Omental fat pad (tissue), 4 donors: ENCODE results near the gene NME4. TPM values are rescaled to one million over a fixed set of nuclear protein-coding genes. Genes with fewer than 3 reads are reported as not detected.
A peak's percentile ranks its signal among the peaks of the same experiment; 100 is the strongest.

Source experiments
- ATAC-seq: fragments of 150-250 bp; one replicate; pipeline ENCODE4 v1.9.1; 2016; ENCODE audit warnings: mild to moderate bottlenecking, moderate library complexity; ENCODE audit not compliant: low FRiP score
- DNase-seq: peaks from one replicate; pipeline ENCODE4 v3.0.0-alpha.2; 2019; ENCODE audit warnings: low spot score
- CTCF ChIP-seq, 3 donors: fragments of 450-650 bp; IDR thresholded peaks; one replicate each; pipeline ENCODE4 v1.5.1; 2016 to 2017; ENCODE audit warnings: antibody characterized with exemption in 3 of 3, mild to moderate bottlenecking in 3 of 3, moderate library complexity in 2 of 3
- total RNA-seq, 4 donors: library from RNA; depleted of rRNA; stranded (reverse); fragments of >200 nt; gene quantifications; one replicate each; pipeline ENCODE4 v1.1.0, GENCODE V29; 2016

The NME4 gene
- total RNA-seq, 4 donors from 2014 or later = 49.5 to 115 (median 79.3) TPM

DNA sequence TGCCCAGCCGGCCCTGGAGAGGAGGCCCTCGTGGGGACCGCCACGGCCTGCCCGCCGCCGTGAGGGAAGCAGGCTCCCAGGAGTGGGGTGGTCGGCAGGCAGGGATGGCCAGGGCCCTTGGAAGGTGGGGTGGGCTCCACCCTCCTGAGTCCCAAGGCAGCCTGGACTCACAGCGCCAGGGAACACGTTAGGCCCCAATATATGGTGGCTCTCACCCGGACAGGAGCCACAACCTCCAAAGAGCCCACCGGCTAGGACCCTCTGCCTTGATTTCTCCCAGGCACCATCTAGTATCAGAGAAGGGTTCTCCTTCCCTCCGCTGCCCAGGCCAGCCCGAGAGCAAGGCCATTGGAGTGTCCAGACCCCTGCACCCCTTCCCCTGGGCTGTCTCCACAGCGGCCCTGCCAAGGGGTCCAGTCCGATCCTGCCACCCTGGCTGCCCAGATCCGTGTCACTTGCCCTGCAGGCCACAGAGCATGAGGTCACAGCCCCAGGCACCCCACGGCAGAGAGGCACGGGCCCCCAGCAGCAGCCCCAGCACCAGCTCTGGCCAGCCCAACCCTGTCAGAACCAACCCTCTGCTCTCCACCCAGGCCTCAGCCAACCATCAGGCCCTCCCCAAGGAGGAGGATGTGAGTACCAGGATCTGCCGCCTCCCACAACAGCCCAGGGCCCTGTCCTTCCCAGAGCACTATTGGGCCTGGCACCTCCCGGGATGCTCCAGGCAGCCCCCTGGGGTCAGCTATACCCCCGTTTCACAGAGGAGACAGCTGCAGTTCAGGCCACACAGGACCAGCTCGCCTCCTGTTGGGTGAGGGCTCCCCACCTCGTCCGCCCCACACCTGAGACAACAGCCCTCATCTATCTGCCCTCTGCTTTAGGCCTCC, 43.4 kb upstream of the NME4 start:
- ATAC-seq = peak; percentile 2
- no peak for TF ChIP-seq CTCF (IDR thresholded peaks at IDR 0.05)
- no peak for DNase-seq

- DNase-seq = no peak
- no peak for TF ChIP-seq CTCF (IDR thresholded peaks at IDR 0.05)
- ATAC-seq = no peak
Measured at GRCh38 chr16:354291-354881, 42.6 kb upstream of the NME4 start.

GRCh38 chr16:354971-355461, 42.0 kb upstream of the NME4 start:
- no peak for DNase-seq
- no peak for ATAC-seq
- no peak for TF ChIP-seq CTCF (IDR thresholded peaks at IDR 0.05)

GRCh38 chr16:356741-357140, 40.3 kb upstream of the NME4 start:
- no peak for ATAC-seq
- no peak for DNase-seq
- TF ChIP-seq CTCF (IDR thresholded peaks at IDR 0.05) = no peak

GRCh38 chr16:359067-359763, 37.8 kb upstream of the NME4 start:
- ATAC-seq (no peak), DNase-seq (no peak)
- TF ChIP-seq CTCF (IDR thresholded peaks at IDR 0.05) = no peak

- no peak for TF ChIP-seq CTCF (IDR thresholded peaks at IDR 0.05)
- ATAC-seq (no peak), DNase-seq (no peak)
Measured at GRCh38 chr16:359871-360697, 36.9 kb upstream of the NME4 start.
